ENCODE measurements around the gene WDR72.

DNA sequence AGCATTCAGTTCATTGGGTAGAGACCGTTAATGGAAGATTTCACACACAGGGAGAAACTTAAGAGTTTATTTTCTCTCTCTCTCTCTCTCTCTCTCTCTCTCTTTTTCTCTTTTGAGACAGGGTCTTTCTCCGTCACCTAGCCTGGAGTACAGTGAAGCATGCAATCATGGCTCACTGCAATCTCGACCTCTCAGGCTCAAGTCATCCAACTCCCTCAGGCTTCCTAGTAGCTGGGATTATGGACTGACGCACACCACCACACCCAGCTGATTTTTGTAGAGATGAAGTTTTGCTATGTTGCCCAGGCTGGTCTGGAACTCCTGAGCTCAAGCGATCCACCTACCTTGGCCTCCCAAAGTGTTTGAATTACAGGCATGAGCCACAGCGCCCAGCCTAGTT is 1.6 kb downstream of the WDR72 start:
- TF ChIP-seq POLR2A (IDR thresholded peaks at IDR 0.05) = no peak
- TF ChIP-seq, protein P1, sequence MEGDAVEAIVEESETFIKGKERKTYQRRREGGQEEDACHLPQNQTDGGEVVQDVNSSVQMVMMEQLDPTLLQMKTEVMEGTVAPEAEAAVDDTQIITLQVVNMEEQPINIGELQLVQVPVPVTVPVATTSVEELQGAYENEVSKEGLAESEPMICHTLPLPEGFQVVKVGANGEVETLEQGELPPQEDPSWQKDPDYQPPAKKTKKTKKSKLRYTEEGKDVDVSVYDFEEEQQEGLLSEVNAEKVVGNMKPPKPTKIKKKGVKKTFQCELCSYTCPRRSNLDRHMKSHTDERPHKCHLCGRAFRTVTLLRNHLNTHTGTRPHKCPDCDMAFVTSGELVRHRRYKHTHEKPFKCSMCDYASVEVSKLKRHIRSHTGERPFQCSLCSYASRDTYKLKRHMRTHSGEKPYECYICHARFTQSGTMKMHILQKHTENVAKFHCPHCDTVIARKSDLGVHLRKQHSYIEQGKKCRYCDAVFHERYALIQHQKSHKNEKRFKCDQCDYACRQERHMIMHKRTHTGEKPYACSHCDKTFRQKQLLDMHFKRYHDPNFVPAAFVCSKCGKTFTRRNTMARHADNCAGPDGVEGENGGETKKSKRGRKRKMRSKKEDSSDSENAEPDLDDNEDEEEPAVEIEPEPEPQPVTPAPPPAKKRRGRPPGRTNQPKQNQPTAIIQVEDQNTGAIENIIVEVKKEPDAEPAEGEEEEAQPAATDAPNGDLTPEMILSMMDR (IDR thresholded peaks at IDR 0.05) = no peak
